GM19099 (cell line): ENCODE results near the gene WWC2.

Experiments used
- POLR2A ChIP-seq: IDR thresholded peaks from 3 replicates; pipeline ENCODE4 v1.6.1; 2011; ENCODE audit warnings: low read depth; ENCODE audit not compliant: insufficient read length; ENCODE audit errors: extremely low read depth

Gene WWC2

GRCh38 chr4:183297675-183298074, 198.6 kb downstream of the WWC2 start:
- no peak for TF ChIP-seq POLR2A

DNA sequence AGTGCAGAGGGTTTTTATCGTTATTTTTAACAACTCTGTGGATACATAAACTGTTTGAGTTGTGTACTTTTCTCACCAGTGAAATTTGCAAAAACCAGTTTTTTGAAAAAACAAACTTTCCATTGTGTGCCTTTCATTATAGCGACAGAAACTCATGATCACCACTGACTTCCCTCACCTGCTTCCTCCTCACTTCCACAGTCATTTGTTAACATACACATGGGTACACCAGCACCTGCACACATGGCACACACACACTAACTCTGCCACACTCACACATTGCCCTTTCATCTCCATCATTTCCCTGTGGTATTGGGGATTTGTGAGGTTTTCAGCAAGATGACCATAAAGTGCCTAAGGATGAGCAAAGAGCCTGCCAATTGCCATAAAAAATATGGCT, 200.4 kb downstream of the WWC2 start:
- no peak for TF ChIP-seq POLR2A

DNA sequence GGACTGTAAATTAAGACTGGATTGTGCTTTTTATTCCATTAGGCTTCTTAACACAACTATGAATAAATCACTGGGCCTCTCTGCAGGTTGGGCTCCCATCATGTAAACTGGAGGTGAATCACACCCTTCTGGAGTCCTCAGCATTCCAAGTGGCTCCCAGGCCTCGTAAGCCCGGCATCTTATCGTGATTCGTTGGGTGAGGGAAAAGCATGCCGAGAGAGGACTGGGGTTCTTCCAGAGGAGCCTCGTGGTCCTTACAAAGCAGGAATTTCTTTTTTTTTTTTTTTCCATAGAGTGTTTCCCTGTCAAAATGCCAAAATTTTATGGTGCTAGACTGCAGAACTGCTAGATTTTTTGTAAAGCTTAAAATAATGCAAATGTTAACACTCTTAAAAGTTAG, 201.0 kb downstream of the WWC2 start:
- no peak for TF ChIP-seq POLR2A

DNA sequence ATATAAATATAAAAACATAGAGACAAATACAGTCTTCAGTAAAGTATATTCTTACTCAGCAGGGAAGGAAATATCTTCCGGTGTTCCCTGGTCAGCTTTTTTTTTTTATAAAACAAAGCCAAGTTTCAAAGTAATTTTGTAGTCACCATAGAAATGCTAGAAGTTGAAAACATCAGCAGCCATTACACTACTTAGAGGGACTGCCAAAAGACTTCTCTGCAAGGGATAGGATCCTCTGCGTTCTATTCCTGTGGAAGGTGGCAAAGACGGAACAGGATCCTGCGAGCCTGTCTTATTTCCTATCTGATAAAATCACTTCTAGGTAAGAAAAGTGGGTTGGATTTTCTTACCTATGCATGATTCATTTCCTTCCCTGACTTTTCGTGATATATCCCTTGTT, 201.6 kb downstream of the WWC2 start:
- TF ChIP-seq POLR2A: no peak

DNA sequence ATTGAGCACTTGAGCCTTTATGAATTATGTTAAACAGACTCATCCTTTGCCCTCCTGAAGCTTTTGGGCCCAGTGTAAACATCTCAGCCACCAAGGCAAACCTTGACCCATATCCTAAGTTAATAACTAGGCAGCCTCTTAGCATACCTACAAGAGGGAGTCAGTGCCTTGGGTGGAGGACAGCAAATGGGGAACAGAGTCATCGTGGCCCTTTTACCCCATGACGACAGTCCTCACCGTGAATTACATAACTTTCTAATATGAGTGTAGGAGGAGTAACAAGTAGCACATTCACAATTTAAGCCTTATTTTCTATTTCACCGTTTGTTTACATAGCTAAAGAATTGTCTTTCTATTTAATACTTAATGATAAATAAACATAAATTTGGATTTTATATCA, 204.2 kb downstream of the WWC2 start:
- no peak for TF ChIP-seq POLR2A

GRCh38 chr4:183304067-183304466, 205.0 kb downstream of the WWC2 start:
- no peak for TF ChIP-seq POLR2A

DNA sequence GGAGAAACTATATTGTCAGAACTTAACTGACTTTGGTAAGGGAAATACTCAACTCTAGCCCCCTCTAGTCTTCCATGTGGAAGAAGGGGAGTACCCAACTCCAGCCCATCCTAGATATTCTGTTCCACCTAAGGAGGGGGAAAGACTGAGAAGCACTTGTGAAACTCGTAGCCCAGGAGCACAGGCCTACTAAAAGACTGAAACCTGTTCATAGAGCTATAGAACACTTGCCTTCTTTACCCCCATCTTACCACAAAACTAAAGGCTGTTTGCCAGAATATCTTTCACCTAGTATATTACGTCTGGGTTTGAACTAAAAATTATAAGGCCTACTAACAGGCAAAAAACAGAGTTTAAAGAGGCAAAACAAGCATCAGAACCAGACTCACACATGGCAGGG, 205.5 kb downstream of the WWC2 start:
- no peak for TF ChIP-seq POLR2A

DNA sequence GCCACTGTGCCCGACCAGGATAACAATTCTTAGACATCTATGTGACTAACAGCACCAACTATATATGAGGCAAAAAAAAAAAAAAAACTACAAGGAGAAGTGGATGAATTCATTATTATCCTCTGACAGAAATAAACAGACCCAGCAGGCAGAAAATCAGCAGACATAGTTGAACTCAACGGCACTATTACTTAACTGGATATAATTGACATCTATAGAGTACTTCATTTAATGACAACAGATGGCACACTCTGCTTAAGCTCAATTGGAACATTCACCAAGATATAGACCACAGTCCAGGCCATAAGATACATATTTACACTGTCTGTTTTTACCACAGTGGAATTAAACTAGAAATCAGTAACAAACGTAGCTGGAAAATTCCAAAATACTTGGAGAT, 207.8 kb downstream of the WWC2 start:
- no peak for TF ChIP-seq POLR2A

DNA sequence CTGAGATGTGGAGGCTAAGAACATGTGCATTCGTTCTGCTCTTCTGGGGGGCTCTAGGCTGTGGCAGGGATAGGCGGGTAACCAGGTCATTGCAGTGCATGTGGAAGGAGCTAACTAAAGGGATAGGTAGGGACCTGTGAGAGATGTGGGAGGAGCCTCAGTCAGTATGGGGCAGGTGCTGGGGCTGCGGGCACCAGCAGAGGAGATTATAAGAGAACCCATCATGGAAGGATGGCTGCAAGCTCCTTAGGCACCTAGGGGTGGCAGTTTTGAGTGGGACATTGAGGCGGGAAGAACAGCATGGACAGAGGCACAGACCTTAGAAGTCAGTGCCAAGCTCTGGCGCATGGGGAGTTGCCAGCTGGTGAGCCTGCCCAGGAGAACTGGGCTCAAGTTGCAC, 213.8 kb downstream of the WWC2 start:
- TF ChIP-seq POLR2A: no peak

DNA sequence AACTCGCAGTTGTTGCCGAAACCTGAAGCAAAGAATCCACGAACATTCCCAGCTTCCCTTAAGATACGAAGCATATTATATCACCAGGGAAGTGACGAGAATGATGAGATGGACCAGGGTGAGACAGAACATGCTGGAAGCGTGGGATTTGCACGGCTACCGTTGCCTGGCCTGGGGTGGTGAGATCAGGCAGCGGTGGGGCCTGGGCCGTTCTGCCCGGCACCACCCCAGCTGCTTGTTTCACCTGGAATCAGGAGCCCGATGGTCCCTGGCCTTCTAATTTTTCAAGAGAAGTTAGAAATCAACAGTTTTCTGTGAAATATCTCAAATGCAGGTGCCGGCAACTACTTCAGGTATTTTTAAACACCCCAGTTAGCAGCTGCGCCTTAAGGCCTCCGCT, 215.3 kb downstream of the WWC2 start:
- no peak for TF ChIP-seq POLR2A

GRCh38 chr4:183314806-183315205, 215.7 kb downstream of the WWC2 start:
- TF ChIP-seq POLR2A: no peak

- TF ChIP-seq POLR2A: no peak
These were observed 219.6 kb downstream of the WWC2 start for GRCh38 chr4:183318656-183319055.

DNA sequence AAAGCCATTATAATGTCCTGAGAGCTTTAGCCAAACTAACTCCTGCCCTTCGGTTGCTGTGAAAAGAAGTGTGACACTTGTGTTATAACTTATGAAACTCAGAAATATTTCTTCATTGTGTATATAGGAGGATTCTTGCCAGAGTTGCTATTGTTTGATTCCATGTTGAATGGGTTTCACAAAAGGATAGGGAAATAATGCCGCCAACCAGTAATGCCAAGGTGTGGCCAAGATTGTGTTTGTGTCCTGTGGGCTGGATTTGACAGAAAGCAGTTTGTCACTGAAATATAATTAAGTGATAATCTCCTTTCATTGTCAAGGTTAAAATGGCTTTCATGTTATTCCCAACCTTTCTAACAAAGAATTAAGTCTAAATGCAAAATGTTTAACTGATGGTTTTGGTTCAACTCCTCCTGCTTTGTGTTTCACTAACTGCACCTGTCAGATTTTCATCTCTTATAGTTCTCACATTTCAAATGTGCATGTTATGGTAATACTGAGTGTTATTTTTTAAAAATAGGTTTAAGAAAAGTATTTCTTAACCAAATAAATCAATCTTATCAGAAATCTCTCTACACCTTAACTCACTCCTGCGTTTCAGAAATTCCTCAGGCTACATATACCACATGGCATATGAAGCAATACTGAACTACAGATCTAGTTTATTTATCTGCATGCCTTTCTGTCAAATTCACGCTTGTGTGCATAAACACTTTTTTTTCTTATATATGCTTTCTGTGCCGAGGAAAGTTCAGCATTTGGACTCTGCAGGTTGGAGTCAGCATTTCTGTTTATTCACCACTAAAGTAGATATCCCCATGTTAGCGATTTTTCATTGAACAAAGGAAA, 221.4 kb downstream of the WWC2 start, which contains the start of gene CLDN22:
TSS of gene CLDN22 (minus strand) at position 66 of the 849 bp plus-strand sequence. CDS start at position 8, 58 bp downstream.
- TF ChIP-seq POLR2A: no peak

GRCh38 chr4:183321079-183321478, 222.0 kb downstream of the WWC2 start:
- no peak for TF ChIP-seq POLR2A

DNA sequence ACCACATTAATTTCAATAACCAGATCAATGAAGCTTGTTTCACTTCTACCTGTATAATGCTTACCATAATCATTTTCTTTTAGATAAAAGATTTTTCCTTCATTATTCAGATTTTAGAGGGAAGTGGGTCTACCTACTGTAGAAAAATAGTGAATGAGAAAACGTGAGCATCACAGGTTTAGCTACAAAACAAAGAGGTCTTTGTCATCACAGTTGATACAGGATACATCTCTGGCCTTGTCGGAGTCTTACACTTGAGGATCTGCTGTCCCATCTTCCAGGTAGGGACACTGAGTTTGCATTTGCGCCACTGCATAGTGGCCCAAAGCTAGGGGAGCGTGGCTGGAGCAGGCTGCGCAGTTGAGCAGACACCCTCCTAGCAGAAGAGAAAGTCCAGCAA, 222.5 kb downstream of the WWC2 start:
- no peak for TF ChIP-seq POLR2A

- TF ChIP-seq POLR2A: no peak
These were observed 223.3 kb downstream of the WWC2 start, which contains the start of gene CLDN24 for GRCh38 chr4:183322326-183322725. Gene CLDN24, minus strand, starts transcription at chr4:183322426. Its CDS starts 0 bp downstream, at chr4:183322426.
